AML-193 (cell line): ENCODE data around the gene TRPM1.

Experiments
- DNase-seq, 2 experiments: peaks; one replicate each; lab custom pipeline; 2025; lab: John Stamatoyannopoulos, UW

TRPM1 gene

DNA sequence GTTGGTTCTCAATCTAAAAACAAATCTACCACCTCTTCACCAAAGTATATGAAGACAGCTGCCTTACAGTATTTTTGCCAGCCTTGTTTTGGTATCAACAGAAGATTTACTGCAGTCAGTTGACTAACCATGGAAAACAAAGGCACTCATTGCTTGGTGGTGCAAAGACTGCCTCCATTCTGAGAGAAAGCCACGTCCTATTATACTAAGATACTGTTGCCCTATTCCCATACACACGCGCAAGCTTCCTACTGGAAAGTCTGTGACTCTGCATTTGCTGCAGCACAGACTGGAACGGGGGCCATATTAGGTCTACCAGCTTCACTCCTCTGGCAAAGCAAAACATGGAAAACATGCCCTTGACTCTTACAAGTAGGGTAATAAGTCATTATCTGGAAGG lies 128.1 kb downstream of the TRPM1 start:
- no peak for DNase-seq

DNA sequence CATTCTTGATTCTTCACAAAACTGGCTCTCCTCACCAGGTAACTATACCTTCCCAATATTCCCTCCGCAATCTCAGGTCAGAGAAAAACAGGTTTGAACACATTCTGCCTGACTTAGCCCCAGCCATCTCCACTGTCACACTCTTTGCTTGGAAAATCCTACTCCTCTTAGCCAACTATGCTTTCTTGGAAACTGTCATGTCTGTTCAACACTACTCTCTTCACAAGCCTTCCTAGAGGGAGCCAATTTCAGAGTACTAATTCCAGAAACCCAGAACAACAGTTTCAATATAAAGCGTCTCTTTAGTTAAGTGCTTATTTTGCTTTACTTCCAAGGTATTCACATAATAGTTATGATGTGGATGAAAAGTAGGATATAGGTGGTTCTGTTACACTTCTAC lies 131.8 kb downstream of the TRPM1 start:
- DNase-seq: no peak

DNA sequence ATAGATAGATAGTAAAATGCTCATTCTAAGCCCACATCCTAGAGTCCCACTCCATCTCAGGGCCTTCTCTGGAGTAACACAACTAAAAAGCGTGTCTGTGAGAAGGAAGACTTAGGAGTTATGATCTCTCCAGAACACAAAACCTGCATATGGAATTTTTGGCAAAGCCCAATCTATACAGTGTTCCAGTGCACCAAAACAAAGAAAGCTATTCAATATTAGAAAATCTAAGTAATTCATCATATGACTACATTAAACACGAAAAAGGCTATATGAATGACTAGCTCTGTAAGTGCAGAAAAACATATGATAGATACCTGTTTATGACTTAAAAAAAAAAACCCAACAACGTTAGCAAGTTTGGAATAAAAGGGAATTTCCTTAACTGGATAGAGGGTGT lies 137.8 kb downstream of the TRPM1 start:
- no peak for DNase-seq

DNA sequence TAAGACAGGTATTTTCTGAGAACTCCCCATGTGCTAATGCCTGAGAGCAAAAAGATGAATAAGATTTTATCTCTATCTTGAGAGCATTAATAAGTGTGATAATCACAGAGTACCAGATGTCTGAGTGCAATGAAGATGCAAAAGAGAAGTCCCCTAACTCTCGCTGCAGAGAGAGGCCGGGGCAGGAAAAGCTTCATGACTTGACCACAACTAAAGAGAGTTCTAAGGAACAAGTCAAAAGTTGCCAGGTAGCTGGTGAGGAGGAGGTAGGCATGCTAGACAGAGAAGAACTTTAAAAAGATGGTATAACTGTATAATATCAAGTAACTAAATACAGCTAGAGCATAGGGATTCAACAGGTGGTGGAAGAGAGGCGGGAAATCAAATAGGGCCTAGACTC lies 138.9 kb downstream of the TRPM1 start:
- DNase-seq: no peak

DNA sequence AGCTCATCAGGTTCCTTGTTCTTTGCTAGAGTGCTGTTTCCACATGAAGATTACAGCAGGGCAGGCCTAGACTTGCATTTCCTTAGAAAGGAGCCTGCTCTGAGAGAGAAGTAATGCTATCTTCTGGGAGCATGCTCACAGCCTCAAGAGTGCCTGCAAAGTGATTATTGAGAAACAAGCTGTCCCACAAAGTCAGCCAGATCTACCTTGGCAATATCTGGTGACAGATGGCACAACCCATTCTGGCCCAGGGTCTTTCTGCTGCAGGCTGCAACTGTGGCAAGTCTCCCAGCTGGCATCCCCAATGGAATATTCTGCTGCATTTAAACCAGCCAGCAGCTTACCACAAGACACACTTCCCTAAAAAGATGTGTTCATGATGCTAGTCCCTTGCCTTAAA lies 139.4 kb downstream of the TRPM1 start:
- no peak for DNase-seq

DNA sequence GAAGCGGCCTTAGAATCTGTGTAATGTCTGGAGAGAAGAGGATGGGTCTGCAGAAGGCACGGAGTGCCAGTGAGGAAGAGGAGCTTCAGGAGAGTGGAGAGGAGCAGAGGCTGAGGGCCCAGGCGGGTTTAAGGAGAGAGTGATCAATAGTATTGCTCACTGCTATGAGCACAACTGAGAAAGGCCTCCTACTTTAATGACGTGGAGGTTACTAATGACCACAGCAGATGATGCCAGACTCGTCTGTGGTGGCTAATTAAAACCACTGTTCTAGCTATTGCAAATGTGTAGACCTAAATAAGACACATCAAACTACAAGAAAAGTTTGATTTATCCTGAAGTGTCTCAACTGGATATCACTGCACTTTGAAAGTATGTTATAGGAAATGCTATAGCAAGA lies 143.3 kb downstream of the TRPM1 start:
- DNase-seq: no peak

DNA sequence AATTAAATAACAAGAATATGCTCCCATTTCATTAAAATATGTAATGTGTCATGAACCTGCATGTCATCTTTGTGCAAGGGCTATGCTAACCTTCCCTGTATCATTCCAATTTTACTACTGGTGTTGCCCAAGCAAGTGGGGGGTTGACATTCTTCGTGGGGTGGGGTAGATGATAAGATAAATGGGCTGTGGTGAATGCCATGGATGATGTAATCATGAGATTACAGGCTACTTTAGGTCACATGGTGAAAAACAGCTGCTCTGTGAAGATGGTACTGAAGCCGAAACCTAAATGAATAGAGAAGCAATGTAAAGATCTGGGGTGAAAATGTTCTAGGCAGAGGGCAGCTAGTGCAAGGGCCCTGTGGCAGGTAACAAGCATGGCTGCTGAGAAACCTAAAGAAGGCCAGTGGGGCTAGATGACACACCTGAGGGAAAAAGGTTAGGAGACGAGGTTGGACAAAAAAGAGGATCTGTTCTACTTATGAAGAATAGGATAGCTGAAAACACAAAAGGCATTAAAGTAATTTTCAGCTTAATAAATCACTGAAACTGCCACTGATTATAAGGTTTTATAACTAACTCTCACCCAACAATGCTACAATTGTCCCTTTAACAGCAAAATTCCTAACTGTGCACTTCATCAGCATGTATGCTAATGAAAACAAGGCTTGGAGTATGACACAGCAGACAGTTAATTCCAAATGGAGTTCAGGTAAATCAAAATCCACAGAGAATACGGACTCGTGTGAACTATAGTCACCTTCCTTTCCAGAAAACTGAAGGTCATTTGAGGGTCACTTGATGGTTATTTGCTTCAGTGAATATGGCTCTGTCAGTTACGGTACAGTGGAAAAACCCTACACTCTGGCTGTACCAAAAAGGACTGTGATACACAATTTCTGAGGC lies 145.1 kb downstream of the TRPM1 start:
- no peak for DNase-seq

DNA sequence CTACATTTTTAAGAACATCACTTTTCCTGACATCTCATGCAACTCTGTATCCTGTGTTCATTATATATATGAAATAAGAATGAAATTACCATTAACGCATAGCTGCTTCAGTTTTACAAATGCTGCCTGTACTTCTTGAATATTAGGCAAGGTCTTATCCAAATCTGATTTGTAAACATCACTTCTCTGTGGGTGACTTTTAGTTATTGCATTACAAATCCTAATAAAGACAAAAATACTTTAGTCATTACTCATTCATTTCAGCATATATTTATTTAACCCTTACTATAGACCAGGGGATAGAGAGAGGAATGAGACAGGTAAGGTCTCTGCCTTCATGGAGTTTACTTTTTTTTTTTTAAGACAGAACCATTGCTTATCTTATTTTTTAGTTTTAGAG lies 146.9 kb downstream of the TRPM1 start:
- DNase-seq: no peak

DNA sequence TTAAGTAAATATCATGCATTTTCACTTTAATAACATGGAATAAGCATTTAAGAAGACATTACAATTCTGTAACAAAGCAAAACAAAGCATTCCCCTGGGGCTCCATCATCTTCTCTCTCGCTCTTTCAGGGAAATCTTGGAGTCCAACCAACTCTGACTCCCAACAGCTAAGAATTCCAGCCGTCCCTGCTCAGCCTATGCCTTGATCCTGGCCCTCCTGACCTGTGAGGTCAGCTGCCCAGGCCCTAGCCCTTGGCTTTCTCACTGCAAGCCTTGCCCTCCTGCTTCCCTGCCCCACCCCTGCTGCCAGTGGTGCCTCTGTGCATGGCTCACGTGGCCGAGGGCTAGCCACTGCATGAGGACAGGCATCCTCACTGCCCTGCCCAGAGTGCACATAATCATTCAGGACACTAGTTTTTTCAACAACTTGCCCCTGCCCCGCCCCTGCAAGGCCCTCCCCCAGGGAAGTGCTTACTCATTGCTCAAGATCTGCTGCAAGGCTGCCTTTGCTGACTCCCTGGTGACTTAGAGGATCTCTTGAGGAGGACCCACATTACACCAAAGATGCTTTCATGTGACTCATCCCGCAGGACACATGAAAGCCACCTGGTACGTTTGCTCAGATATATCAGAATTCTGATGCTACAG lies 147.7 kb downstream of the TRPM1 start:
- peak; percentile 3 to 11 for DNase-seq

DNA sequence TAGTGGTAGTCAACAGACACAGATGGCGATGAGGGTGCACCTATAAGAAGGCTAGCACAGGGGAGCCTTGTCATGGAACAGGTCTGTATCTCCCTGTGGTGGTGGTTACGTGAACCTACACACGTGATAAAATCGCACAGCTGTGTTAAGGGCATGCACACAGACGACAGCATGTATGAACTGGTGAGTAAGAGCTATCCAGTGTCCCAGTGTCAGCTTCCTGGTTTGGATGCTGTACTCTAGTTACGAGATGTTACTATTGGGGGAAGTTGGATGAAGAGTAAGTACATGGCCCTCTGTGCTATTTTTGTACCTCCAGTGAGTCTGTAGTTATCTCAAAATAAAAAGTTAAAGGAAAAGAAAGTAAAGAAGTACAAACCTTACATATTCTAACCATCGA lies 148.3 kb downstream of the TRPM1 start:
- DNase-seq: no peak
